HG02938 (cell line): ENCODE results near the gene TCF7L2.

Experiments
- ATAC-seq: cut with Tn5 transposase; IDR thresholded peaks from one replicate; pipeline ENCODE4 v1.9.1; 2021; ENCODE audit warnings: mild to moderate bottlenecking, moderate library complexity; ENCODE audit not compliant: unreplicated experiment

The TCF7L2 gene

DNA sequence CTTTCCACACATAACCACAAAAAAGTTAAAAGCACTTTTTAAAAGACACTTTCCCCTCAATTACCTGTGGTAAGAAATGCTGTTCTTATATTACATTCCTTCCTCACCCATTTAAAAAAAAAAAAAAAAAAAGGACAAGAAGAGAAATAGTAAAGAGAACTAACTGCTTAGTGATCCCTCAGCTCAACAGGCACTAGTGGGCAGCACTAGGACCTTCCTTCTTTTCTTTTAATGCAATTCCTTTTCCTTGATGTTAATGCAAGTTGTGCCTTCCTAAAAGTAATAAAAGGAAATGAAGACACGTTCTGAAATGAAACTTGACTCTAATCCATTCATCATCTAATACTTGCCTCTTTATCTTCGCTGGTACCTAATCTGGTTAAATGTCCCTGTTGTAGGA lies 189.7 kb downstream of the TCF7L2 start:
- ATAC-seq, result no peak

DNA sequence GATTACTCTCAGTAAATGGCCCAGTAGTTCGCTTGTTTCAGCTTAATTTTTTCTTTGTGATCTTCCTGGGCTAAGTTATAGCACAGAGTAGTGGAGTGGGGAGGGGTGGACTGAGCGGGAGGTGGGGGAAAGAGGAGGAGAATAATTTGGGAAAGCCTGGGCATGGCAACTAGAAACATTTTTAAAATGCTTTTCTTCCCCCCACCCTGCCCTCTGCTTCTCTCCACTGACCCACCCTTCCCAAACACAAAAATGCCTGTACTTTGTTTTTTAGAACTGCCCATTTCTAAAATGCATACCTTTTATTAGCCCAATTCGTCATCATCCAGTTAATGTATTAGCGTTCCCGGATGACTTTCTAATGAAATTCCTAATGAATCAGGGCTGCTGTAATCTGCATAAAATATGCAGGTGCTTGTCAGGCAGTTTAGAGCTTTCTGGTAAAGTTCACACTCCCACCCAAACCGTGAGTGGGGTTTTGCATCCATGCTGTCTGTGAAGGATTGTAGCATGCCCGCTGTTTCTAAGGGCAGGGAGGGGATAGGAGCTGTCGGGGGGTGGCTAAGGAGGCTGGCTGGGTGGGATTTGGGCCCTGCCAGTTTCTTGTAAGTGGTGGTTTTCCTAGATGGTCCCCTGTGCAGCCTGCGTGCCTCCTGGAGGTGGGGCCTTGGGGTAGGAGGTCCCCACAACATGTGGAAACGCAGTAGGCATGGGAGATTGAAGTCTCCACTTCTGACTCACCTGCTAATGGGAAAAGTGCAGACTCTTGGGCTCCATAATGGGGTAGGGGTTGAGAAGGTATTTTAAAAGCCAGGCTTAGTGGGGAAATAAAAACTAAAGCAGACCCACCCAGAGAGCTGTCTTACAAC lies 190.3 kb downstream of the TCF7L2 start:
- no peak for ATAC-seq

DNA sequence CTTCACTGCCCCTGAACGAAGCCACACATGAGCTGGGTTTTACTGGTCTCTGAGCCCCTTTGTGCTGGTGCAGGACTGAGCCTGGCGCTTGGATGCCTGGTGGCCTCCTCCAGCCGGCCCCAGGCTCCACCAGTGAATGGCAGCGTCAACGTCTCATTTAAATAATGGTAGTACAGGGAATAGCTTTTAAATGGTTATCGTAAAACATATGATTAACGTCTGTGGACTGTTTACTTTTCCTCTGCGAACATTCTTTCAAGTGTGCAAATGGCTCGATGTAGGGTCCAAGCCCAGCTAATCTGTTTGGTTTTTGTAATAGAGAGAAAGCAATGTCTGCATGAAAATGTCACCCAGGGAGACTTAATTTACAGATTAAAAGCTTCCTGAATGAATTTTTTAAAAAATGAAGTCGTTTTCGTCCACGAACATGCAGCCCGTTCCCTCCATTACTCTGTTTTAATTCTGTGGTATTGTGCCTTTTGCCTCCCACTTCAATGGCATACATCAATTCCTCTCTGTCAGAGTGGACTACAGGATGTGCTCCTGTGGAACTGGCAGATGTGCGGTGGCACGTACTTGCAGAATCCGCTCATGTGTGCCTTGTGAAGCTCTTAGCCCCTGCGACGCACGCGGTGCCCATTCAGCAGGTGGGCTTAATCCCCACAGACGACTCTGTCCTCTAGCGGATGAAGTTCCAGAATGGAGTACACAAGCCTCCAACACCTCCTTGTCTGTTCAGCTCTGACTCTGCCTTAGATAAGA lies 192.7 kb downstream of the TCF7L2 start:
- ATAC-seq, result no peak

DNA sequence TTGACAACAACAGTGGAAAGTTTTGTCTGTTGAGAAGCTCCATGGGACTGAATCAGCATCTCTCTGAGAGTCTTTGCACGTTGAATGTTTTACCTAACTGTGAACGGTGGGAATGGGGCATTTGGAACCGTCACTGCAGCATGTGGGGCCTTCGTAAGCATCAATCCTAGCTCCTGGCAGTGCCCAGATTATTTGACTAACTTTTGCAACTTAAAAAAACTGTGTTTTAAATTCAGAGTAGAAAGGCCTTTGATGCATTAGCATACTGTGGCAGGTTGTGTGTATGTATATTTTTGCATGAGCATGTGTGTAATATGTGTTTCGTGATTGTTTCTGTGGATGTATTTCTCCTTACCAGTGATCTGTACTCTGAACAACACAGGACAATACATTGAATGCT lies 194.5 kb downstream of the TCF7L2 start:
- ATAC-seq, result no peak

DNA sequence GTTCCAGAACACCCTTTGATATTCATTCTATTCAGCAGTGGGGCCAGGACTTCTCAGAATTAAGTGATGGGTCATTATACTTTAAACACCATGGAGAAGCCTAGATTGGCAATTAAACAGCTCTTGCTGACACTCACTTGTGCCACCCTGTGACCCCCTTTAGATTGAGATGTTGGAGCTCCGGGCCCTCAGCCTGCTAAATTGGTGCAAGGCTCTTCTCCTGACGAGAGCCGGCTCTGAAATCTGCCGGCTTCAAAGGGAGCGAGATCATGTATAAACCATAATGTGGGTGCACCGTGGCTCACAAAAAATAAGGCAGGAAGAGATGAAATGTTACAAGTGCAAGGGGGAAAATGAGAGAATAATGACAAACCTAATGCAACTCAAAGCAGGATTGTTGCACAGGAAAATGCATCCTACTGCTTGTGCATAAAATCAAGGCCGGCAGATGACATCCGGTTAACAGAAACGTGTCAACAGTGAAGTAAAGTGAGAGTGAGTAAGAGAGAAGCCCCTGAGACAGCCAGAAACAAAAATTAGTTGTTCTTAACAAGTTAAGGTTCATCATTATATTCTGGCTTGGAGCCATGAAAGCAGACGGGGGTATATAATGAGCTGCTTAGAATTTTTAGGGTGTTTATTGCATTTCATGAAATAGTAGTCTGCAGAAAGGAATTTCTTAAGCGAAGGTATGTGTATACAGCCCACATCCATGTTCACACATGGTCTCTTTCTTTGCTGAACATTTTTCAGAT lies 198.2 kb downstream of the TCF7L2 start:
- no peak for ATAC-seq

DNA sequence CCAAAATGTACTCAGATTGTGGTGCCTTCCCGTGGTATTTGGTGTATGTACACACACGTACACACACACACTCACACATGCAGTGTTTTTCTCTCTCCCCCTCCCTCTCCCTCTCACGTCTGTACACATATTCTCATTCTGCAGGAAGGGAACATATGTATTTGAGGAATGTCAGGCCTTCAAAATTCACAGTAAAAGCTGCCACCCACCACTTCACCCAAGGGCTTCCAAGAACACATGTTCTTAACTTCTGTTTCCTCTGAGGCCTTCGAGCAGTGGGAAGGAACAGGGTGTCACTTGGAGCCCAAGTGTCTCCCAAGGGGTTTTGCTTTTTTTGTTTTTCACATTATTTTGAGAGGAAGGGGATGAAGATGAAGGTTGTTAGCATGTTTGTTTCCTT lies 198.9 kb downstream of the TCF7L2 start:
- no peak for ATAC-seq

DNA sequence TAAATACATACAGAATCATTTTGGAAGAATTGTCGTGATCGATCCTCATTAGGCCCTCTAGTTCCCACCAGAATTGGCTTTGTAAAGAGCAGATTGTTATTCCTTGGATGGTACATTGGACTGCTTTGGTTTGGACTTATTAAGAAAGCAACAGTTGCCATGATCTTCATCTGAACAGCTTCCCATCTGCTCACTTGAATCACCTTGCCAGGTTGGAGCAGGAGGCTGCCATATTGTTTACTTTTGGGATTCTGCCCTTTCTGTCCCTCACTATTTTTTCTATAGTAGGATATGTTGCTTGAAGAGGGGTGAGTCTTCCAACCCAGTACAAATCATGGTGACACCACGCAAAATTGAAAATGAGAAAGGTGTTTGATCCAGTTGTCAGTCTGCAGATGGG lies 199.6 kb downstream of the TCF7L2 start:
- ATAC-seq, result no peak

DNA sequence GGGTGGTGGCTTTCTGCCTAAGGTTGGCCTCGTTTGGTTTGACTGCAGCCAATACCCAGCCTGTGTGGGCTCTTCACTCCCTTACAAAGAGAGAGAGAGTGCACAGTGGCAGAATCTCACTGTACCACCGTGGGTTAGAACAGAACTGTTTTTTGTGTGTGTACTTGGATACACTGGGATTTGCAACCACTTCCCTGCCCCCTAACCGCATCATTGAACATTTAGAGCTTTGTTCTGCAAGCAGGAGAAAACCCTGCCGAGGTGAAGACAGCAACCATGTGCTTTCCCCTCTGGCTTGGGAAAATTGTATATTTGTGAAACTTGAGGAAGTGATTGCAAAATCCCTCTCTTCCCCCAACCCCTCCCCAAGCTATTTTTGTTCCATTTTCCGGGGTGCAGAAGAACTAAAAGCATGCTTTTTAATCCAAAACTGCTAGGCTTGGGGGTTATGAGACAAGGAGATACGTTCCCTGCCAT lies 201.2 kb downstream of the TCF7L2 start:
- ATAC-seq, result no peak

DNA sequence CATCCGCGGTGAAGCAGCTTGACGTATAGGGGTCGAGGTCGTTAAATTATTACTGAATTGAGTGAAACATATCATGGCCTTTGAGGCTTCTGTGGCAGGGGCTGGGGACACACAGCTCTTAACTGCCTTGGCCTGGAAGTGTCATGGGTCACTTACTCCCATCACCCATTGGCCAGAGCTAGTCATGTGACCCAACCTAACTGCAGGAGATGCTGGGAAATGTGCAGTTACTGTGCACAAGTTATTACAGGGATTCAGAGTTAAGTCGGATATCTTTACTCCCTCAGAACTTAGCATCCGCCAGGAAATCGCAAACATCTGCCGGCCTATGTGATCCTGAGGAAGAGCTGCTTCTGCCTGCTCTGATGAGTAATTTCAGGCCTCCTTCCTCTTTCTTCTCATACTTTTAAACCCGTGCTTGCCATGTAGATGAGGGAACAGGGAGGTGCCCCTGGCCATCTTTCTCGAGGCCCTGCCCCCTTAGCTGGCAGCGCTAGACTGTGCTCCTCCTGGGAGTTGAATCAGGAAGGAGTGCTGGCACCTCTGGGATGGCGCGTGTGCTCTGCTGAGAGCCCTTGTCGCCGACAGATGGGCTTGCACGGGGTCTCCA lies 203.6 kb downstream of the TCF7L2 start:
- ATAC-seq, result no peak

DNA sequence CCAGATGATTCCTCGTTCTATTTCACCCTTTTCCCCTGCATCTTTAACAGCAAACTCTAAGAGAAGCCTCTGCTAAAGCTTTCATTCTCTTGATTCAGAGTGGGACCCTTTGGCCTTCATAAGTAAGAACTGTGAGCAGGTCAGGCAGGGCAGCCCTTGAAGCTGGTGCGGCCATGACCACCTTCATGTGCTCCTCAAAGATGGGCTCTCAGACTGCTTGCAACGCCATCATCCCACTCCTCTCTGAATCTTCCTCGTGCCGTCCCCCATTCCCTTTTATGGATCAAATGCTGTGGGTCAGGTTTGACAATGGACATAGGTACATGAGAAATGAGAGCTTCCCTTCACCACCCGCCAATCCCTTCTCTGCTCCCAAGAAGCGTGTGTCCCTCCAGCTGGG lies 207.4 kb downstream of the TCF7L2 start:
- ATAC-seq, result no peak

DNA sequence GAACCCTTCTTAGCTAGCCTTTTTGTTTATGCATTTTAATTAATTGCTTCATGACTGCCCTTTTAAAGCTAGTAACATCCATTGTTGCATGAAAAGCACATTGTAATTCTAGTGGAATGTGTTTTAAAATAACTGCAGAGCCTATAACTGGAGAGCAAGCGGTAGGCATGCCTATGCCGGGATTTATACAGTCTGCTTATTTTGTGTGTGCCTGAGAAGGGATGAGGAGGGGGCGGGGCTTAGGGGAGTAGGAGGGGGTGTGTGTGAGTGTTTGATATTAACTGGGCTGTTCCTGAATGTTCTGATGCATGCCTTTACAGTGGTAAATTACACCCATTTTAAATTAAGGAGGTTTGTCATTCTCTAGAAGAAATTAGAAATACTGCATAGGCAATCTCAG lies 208.1 kb downstream of the TCF7L2 start:
- ATAC-seq, result no peak

DNA sequence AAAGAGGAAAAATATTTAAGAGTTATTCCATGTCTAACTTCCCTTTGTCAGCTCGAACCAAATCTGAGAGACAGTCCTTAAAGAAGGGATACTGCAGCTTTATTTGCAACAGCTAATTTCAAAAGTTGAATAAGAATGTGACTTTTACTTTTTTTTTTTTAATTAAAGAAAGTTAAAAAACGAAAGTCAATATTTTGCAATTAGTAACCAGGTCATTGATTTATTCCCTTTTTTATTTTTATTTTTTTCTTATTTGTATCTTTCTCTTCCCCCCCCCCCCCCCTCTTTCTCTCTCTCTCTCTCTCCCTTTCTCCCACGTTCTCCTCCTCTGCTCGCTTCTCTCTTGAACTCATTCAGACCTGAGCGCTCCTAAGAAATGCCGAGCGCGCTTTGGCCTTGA lies 209.5 kb downstream of the TCF7L2 start:
- no peak for ATAC-seq

DNA sequence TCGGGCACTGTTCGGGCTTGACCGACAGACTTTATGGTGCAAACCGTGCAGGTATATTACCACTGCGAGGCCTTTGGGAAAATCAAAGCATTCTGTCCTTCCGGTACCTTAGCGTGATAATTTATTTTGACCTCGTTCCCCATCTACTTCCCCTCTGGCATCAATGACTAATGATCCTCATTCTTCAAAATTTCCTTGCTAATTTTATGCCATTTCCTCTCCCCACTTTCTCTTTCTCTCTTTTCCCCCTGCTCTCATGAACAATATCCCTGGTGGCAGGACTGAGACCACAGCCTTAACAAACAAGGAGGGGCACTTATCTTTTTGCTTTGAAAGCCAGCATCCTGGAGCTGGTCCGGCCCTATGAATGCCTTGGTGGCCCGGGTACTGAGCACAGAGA lies 210.6 kb downstream of the TCF7L2 start:
- no peak for ATAC-seq

DNA sequence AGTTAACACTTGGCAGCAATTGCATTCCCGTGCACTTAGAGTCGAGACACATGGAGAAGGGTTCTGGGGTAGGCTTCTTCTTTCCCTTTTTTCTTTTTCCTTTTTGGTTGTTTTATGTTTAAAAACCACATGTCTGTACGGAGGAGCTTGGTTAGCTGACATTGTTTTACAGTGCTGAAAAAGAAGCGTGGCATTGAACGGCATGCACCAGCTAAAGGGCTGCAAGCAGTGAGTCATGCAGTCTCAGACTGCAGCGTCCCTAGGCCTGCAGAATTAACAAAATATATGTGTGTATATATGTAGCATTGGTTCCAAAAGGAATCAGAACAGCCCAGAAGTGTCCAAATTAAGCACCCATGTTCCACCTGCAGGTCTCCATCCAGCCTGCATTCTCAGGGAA lies 211.0 kb downstream of the TCF7L2 start:
- no peak for ATAC-seq

DNA sequence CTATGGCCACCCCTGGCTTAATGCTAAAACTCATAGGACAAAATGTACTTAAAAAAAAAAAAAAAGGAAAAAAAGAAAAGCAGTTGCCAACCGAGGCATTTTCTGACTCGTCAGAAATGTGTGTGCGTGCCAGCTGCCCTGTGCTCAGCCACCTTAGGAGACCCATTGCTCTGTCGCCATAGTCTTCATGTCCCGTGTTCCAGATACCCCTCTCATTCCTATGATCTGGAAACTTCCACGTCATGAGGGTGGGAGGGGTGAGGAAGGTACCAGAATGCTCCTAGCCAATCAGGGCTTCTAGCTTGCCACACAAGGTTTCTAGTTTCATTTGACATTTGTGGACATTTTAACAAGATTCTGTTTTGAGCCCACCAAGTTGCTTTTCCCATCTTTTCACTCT lies 212.9 kb downstream of the TCF7L2 start:
- no peak for ATAC-seq

DNA sequence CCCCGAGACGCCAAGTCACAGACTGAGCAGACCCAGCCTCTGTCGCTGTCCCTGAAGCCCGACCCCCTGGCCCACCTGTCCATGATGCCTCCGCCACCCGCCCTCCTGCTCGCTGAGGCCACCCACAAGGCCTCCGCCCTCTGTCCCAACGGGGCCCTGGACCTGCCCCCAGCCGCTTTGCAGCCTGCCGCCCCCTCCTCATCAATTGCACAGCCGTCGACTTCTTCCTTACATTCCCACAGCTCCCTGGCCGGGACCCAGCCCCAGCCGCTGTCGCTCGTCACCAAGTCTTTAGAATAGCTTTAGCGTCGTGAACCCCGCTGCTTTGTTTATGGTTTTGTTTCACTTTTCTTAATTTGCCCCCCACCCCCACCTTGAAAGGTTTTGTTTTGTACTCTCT lies 215.6 kb downstream of the TCF7L2 start:
- no peak for ATAC-seq

DNA sequence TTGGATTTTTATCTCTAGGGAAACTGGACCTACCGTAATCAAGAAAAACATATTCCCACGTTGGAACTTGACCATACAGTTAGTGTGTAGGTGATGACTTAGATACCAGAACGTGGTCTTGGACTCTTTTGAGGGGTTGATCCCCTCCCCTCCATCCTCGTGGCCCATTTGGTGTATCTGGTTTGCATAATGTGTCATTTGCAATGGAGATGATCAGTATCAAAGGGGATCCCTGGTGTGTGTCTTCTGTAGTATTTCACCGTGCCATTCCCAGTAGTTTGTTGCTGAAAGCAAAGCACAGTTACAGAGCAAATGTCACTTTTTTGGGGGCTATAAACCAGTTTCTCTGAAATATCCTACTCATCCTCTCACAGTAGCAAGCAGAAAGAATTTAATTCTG lies 217.7 kb downstream of the TCF7L2 start:
- no peak for ATAC-seq

DNA sequence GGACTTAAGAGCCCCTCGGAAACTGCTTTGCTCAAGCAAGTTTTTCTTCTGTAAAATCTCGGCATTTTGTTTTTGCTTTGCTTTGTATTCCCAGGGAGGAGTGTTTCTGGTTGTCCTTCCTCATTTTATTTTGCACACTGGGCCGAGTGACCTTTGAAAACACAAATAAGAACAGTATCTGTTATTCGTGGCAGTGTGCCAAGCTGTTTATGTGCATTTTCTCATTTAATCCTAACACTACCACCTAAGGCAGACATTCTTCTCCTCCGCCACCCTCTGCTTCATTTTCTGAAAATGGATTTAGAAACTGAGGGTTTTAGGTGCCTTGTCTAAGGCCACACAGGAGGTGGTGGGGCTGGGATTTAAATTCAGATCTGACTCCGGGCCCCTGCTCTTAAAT lies 218.5 kb downstream of the TCF7L2 start:
- no peak for ATAC-seq

DNA sequence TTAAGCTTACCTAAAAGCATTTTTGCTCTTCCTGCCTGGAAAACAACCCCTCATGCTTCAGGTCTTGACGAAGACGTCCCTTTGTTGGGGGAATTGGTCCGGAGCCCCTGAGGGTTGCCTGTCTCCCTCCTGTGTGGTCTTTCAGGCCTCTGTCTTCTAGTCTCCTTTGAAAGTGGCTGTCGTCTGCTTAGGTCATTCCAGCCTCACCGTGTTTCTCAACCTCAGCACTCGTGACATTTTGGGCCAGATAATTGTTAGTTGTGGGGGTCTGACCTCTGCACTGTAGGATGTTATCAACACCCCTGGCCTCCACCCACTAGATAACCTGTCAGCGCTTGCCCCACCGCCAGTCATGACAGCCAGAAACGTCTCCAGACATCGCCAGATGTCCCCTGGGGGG lies 219.1 kb downstream of the TCF7L2 start:
- no peak for ATAC-seq

DNA sequence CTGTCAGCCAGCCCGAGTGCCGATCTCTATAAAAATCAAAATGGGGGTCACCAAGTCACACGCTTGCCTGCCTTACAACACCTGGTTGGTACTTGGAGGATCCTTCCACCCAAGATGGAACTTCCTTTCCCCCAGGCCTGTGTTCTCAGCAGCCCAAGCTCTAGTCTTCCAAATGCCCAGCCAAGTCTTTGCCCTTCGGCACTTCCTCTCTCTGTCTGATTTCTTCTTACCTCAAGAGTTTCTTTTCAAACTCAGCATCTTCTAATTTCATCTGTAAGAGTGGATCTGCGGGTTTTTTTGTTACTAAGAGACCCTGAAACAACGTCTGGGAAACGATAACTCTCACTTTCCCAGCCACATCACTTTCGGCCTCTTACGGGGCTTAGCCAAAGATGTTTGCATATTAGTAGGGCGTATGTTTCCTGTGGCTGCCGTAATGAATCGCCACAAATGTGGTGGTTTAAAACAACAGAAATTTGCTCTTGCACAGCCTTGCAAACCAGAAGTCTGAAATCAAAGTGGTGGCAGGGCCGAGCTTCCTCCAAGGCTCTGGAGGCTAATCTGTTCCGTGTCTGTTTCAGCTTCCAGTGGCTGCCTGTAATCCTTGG lies 219.9 kb downstream of the TCF7L2 start:
- peak; percentile 96 for ATAC-seq

DNA sequence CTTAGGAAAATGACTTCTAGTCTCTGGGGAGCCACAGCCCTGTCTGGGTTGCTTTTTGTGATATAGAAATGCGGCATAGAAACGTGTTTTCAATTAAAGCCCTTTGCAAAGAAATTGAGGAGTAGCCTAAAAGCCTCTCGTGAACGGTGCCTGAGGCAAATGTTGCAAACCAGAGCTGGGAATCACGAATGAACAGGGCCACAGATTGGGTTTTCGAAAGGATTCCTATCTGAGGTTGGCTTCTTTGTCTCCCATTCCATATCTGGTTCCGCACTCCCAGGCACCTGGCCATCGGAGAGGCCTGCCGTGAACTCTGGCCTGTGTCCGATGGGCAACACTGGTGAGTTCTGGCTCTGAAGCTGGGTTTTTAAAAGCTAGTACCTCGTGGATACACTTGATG lies 221.6 kb downstream of the TCF7L2 start:
- no peak for ATAC-seq
